NT2/D1 (cell line): ENCODE results near the gene LPIN1.
"Not testable (repeated sequence)": the region's sequence is repeated elsewhere in the genome, so short reads cannot be mapped to it uniquely, and the experiment has no call there.

Experiments used
- SUZ12 ChIP-seq: IDR thresholded peaks from 2 replicates; pipeline ENCODE4 v1.6.1; 2011; ENCODE audit not compliant: insufficient read length, insufficient read depth; ENCODE audit errors: extremely low read depth
- YY1 ChIP-seq: IDR thresholded peaks from 2 replicates; pipeline ENCODE4 v1.6.1; 2011; ENCODE audit not compliant: insufficient read length, insufficient read depth
- ZNF274 ChIP-seq: IDR thresholded peaks from 2 replicates; pipeline ENCODE4 v1.6.1; 2011; ENCODE audit warnings: mild to moderate bottlenecking, low read depth, low read length

GRCh38 chr2:11813345-11813744 lies 66.9 kb downstream of the LPIN1 start:
- TF ChIP-seq ZNF274, YY1, SUZ12: not testable (repeated sequence)
